Rectal smooth muscle tissue (tissue), 1 donor: ENCODE measurements around the gene SGTA.

ENCODE experiments used
- H3K27ac ChIP-seq: one replicate; pipeline ENCODE4 v1.7.0; 2013; ENCODE audit warnings: low read depth, low read length, inconsistent platforms
- H3K27me3 ChIP-seq: one replicate; pipeline ENCODE4 v1.7.0; 2013; ENCODE audit warnings: low read length; ENCODE audit not compliant: control insufficient read depth, insufficient read depth
- H3K36me3 ChIP-seq: one replicate; pipeline ENCODE4 v1.7.0; 2013; ENCODE audit warnings: low read length; ENCODE audit not compliant: control insufficient read depth, insufficient read depth
- H3K4me1 ChIP-seq: one replicate; pipeline ENCODE4 v1.7.0; 2013; ENCODE audit warnings: low read length; ENCODE audit not compliant: control insufficient read depth, insufficient read depth
- H3K4me3 ChIP-seq: one replicate; pipeline ENCODE4 v1.7.0; 2013; ENCODE audit warnings: low read length
- H3K9ac ChIP-seq: one replicate; pipeline ENCODE4 v1.7.0; 2013; ENCODE audit warnings: low read length

The SGTA gene

DNA sequence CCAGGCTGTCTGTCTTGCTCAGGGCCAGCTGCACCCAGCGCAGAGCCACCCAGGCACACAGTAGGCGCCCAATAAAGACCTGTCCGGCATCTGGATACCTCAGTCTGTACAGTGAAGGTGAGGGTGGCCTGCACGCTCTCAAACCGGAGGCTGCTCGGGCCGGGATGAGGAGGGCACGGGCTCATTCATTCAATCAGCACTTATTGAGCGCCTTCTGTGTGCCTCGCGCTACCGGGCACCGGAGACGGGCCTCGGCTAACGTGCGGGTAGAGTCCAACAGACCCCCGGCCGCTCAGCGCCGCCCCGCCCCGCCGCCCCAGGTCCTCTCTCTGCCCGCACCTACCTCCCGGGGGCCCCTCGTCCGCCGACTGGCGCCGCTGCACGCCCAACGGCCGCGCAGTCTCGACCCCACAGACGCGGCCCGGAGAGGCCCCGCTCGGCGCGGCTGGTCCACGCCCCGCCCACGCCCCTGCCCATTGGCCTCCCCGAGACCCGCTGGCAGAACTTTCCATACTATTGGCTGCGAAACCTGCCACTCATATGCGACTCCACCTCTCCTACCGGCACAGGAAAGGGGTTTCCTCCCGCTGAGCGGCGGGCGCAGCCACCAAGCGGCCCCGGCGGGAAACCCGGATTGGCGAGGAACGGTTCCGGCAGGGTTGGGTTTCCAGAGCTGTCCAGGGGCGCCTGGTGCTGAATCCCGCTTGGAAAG is 43.3 kb downstream of the SGTA start, which contains the start of gene SLC39A3:
SLC39A3 (minus strand) TSS at position 416 of the 712 bp plus-strand sequence. CDS start 2,760 bp downstream, outside the sequence.
- H3K4me1 ChIP-seq = peaks cover 5% of the 10 kb centered on the region
- H3K27me3 ChIP-seq = no peaks in the 10 kb centered on the region
- H3K36me3 ChIP-seq = peaks cover 7% of the 10 kb centered on the region

DNA sequence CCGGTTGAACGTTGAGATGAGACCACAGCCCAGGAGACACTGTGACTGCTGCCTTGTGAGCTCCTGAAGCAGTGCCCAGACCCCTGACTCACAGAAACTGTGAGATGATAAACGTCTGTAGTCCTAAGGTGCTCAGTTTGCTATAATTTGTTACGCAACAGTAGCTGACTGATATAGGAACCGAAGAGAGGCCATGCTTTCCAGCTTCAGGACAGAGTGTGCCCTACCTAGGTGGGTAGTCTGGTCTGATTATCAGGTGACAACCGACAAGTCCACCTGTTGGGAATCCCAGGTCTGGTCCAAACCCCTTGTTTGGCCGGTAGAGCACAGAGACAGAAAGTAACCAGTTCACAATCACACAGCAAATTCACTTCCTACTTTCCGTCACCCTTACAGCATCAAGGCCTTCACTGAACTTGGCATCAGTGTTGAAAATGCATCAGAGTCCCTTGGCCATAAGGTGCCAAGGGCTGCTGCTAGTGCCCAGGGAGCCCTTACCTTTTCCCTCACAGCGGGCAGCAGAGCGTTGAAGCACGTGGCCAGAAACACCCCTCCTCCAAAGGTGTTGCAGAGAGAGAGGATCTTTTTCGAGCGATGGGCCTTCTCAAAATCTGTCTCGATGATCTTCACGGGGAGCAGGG is 46.4 kb downstream of the SGTA start:
- no peak overlapping the region for H3K9ac ChIP-seq
- no peak overlapping the region for H3K4me3 ChIP-seq
- no peak overlapping the region for H3K27ac ChIP-seq
- peaks cover 7% of the 10 kb centered on the region for H3K36me3 ChIP-seq
- no peaks in the 10 kb centered on the region for H3K27me3 ChIP-seq
- H3K4me1 ChIP-seq = peaks cover 5% of the 10 kb centered on the region

More for the DNA sequence above, 43.3 kb downstream of the SGTA start, which contains the start of gene SLC39A3:
- no peak within 1 kb of the TSS for H3K27ac ChIP-seq
- H3K9ac ChIP-seq = peak within 1 kb of the TSS; percentile 6
- H3K4me3 ChIP-seq = peak within 1 kb of the TSS; percentile 71

DNA sequence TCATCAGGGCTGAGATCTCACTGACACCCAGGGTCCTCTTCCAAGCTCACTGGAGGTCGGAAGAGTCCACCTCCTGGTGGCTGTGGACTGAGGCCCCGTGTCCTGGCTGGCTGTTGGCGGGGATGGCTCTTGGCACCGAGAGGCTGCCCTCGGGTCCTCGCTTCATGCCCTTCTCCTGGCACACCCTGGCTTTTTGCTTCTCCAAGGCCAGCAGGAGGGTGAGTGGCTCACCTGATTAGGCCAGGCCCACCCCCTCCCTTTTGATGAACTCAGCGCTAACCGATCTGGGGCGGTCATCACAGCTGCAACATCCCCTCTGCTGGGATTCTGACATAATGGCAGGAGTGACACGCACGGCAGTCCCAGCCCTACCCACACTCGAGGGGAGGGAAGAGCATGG is 47.7 kb downstream of the SGTA start:
- H3K27ac ChIP-seq = no peak overlapping the region
- no peak overlapping the region for H3K4me3 ChIP-seq
- H3K36me3 ChIP-seq = peaks cover 7% of the 10 kb centered on the region
- H3K9ac ChIP-seq = no peak overlapping the region
- H3K4me1 ChIP-seq = peaks cover 5% of the 10 kb centered on the region
- no peaks in the 10 kb centered on the region for H3K27me3 ChIP-seq

DNA sequence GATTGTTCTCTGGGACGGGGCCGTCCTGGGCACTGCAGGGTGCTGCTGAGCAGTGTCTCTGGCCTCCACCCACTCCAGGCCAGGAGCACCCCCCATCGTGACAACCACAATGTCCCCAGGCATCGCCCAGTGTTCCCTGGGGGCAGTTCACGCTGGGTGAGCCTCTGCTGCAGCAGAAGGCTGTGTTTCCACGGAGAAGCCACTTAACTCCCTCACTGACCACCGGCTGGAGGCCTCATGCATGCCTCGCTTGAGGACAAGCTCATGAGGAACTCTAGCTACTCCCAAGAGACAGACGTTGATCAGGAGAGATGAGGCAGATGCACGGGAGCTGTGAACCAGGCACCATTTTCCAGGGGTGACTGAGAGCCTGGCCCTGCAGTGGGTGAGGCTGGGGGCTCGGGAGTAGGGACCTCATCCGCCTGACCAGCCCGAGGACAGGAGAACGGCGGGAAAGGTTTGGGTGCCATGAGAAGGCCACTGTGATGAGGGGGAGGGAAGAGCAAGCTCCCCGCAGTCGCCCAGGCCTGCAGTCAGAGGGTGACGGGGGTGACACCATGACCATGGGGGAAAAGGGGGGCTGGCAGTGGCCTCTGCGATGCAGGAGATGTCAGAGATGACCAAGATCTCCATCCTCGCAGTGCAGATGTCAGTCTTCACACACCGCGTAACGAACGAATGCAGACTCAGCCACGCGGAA is 48.3 kb downstream of the SGTA start:
- Histone ChIP-seq H3K9ac (no peak overlapping the region), H3K27me3 (no peaks in the 10 kb centered on the region), H3K36me3 (peaks cover 7% of the 10 kb centered on the region), H3K4me1 (peaks cover 5% of the 10 kb centered on the region), H3K4me3 (no peak overlapping the region), H3K27ac (no peak overlapping the region)

DNA sequence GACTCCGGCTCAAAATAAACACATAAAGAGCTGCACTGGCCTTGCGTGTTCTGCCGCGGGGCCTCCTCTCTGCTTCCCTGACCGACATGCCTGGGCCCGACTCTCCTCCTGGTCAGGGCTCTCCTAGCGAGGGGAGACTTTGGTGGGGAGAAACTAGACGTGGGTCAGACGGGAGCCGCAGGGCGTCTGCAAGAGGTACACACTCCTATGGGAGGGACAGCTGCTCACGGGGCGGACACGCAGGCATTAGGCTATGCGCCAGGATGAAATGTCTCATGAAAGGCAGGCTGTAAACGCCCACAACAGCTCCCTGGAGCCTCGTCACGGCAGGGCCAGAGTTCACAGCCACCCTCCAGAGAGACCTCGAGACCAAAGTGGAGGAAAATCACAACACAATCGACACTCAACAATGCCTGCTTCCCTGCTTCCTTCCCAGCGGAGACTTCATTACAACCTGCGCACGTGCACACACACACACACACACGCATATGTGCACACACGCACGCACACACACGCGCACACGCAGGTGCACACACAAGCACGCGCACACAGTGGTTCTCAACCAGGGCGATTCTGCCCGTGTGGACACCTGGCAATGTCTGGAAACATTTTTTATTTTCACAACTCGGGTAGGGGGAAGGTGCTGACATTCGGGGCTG is 49.0 kb downstream of the SGTA start:
- H3K4me1 ChIP-seq = peaks cover 1% of the 10 kb centered on the region
- peaks cover 7% of the 10 kb centered on the region for H3K36me3 ChIP-seq

DNA sequence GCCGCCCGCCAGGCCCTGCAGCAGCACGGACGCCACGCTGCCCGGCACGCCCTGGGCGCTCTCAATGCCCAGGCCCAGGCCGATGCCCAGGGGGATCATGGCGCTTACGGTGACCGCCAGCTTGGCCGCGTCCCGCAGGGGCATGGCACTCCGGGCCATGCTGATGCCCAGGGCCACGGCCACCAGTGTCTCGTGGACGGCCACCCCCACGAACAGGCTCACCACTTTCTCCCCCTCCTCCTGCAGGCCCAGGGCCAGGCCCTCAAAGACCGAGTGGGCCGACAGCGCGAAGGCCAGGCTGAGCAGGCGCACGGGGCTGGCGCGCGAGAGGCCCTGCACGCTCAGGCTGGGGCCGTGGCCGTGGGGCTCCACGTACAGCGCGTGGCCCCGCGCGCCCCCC is 50.2 kb downstream of the SGTA start:
- H3K27me3 ChIP-seq = no peaks in the 10 kb centered on the region
- H3K4me1 ChIP-seq = no peaks in the 10 kb centered on the region

More for the DNA sequence above, 49.0 kb downstream of the SGTA start:
- Histone ChIP-seq H3K9ac (no peak overlapping the region), H3K27me3 (no peaks in the 10 kb centered on the region), H3K4me3 (no peak overlapping the region), H3K27ac (no peak overlapping the region)

DNA sequence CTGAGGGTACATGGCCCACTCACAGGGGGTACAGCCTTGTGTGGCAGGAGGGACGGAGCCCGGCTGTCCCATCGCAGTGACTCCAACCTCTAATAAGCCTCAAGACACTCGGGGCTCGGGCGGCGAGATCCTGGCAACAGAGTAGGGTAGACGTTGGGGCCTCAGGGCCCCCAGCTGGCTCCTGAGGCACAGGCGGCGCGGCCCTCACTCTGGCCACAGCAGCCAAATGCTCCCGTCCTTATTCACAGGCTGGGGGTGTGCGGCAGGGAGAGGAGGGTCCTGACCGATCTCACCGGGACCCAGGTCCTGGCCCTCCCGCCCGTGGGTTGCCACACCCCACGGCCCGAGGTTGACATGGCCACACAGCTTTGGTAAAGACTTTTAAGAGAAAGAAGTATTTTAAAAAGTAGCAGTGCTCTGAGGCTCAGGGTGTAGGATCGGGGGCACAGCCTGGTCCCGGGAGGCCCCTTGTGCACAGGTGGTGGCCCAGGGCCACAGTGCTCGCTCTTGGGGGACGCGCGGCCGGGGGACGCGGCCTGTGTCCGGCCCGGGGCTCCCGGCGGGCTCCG is 50.8 kb downstream of the SGTA start:
- Histone ChIP-seq H3K9ac (no peak overlapping the region), H3K27me3 (peaks cover 1% of the 10 kb centered on the region), H3K4me1 (no peaks in the 10 kb centered on the region), H3K27ac (no peak overlapping the region), H3K36me3 (peaks cover 7% of the 10 kb centered on the region), H3K4me3 (no peak overlapping the region)

More for the DNA sequence above, 50.2 kb downstream of the SGTA start:
- Histone ChIP-seq H3K36me3 (peaks cover 7% of the 10 kb centered on the region), H3K4me3 (no peak overlapping the region), H3K9ac (no peak overlapping the region), H3K27ac (no peak overlapping the region)

DNA sequence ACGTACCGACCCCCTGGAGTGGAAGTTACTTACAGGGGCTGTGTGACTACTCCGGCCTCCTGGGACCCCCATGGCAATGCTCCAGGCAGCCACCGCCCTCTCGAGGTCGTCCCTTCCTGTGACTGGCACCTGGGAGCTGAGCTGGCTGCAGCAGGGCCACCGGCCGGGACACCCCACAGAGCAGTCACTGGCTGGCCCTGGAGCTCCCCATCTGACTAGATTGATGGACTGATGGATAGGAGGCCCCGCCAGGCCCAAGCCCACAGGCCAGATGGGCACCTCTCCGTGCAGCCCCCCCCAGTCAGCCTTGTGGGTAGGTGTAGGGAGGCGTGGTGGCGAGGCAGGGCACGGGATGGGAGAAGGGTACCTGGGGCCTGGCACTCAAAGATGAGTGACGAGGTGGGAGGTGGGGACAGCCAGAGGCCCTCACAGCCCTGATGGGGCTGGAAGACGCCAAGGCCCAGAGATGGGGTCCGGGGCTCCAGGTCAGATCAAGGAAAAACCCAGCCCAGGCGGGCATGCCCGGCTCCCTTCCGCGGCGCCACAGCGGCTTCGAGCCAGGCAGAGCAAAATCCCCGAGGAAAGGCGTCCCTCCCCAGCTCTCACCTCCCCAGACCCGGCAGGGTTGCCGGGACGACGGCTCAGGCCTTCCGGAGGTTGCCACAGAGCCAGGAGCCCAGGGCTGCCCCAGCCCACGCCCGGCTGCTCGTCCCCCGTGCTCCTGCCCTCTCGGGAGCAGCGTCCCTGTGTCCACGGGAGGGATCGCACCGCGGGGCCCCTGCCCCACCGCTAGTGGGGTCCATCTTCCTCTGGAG is 51.7 kb downstream of the SGTA start:
- no peak overlapping the region for H3K27ac ChIP-seq
- H3K4me3 ChIP-seq = no peak overlapping the region
- peaks cover 8% of the 10 kb centered on the region for H3K27me3 ChIP-seq
- H3K36me3 ChIP-seq = peaks cover 4% of the 10 kb centered on the region
- H3K9ac ChIP-seq = no peak overlapping the region
- no peaks in the 10 kb centered on the region for H3K4me1 ChIP-seq

DNA sequence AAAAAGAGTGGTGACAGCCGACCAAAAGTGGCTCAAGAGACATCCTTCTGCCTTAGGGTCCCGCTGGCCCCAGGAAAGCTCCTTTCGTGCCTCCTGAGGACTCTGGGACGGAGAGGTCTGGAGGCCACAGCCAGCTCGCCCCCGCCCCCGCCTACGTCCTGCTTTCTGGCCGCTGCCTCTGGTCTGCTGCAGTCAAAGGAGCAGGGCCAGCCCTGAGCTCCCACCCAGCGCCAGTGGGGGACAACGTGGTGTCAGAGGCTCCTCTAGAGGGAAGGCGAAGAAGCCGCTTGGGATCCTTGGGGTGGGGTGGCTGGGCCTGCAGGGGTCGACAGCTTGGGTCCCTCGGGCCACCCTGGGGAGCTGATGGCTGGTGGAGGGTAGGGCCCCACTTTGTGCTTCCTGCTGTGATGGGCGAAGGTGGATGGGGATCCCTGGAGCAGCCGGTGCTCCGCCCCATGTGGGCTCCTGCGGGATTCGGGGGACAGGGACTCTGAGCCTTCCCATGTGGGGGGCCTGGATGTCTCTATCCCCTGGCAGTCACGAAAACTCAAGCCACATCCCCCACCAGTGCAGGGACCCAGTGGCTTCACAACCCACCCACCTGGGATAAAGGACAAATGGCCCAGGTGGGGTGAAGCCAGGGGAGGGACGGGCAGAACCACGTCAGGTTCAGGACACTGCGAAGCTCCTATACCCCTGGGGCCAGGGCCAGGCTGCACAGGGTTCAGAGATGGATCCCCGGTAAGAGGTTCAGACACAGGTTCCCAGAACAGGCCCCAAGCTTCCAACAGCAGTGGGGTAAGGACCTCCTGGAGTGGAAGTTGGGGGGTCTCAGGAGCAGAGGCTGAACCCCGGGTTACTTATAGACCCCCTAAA is 52.9 kb downstream of the SGTA start:
- Histone ChIP-seq H3K36me3 (no peaks in the 10 kb centered on the region), H3K27me3 (peaks cover 8% of the 10 kb centered on the region), H3K9ac (no peak overlapping the region), H3K27ac (no peak overlapping the region), H3K4me3 (no peak overlapping the region), H3K4me1 (no peaks in the 10 kb centered on the region)

DNA sequence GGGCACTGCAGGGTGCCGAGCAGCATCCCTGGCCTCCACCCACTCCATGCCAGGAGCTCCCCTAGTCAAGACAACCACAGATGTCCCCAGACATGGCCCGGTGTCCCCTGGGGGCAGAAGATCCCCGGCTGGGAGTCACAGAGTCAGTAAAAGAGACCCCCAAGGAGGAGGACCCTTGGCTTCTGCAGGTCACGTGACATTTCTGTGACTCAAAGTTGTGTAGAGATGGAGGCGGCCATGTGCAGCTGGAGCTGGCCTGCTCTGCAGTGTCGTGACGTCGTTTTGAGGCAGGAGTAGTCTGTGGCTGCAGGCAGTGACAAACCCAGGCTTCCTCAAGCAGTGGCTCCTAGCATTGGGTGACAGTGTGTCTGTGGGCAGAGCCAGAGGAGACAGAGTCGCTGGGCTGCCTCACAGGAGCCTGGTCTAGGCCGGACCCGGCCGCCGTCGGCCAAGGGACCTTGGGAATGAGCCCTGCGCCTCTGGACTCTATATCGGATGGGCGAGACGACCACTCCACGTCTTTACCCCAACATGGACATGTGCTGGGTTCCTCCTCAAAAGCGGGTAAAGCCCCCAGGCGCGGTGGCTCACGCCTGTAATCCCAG is 54.2 kb downstream of the SGTA start:
- Histone ChIP-seq H3K27ac (no peak overlapping the region), H3K36me3 (no peaks in the 10 kb centered on the region), H3K27me3 (peaks cover 8% of the 10 kb centered on the region), H3K9ac (no peak overlapping the region), H3K4me1 (no peaks in the 10 kb centered on the region), H3K4me3 (no peak overlapping the region)
